Hepatocyte (in vitro differentiated cells): ENCODE data around the gene NPIPB6. TPM values are rescaled to one million over a fixed set of nuclear protein-coding genes. Genes with fewer than 3 reads are reported as not detected.

Source experiments
- DNase-seq: peaks from one replicate; pipeline ENCODE4 v3.0.0-alpha.2; 2016; ENCODE audit warnings: low spot score
- H2AFZ ChIP-seq: fragments of 200-600 bp; sonication (generic); 2 replicates; pipeline ENCODE4 v1.6.0; 2016; ENCODE audit warnings: antibody characterized with exemption, mild to moderate bottlenecking
- H3K27ac ChIP-seq: fragments of 200-600 bp; sonication (generic); 2 replicates; pipeline ENCODE4 v1.5.1; 2016; ENCODE audit warnings: mild to moderate bottlenecking
- H3K27me3 ChIP-seq: fragments of 200-600 bp; sonication (generic); 2 replicates; pipeline ENCODE4 v1.6.1; 2016
- H3K36me3 ChIP-seq: fragments of 200-600 bp; sonication (generic); replicated peaks from 2 replicates; pipeline ENCODE4 v1.5.1; 2016; ENCODE audit warnings: low read depth; ENCODE audit not compliant: insufficient read depth
- H3K4me1 ChIP-seq: fragments of 200-600 bp; sonication (generic); 2 replicates; pipeline ENCODE4 v1.5.1; 2016; ENCODE audit warnings: mild to moderate bottlenecking, moderate library complexity; ENCODE audit not compliant: insufficient read depth
- H3K4me2 ChIP-seq: fragments of 200-600 bp; sonication (generic); 2 replicates; pipeline ENCODE4 v1.6.0; 2016
- H3K4me3 ChIP-seq: fragments of 200-600 bp; sonication (generic); 2 replicates; pipeline ENCODE4 v1.5.1; 2016; ENCODE audit warnings: mild to moderate bottlenecking
- H3K79me2 ChIP-seq: fragments of 200-600 bp; sonication (generic); 2 replicates; pipeline ENCODE4 v1.6.0; 2017; ENCODE audit warnings: mild to moderate bottlenecking
- H3K9me2 ChIP-seq: fragments of 200-600 bp; sonication (generic); replicated peaks from 2 replicates; pipeline ENCODE4 v1.6.0; 2017; ENCODE audit warnings: mild to moderate bottlenecking; ENCODE audit not compliant: insufficient read depth
- H3K9me3 ChIP-seq: fragments of 200-600 bp; sonication (generic); 2 replicates; pipeline ENCODE4 v1.5.1; 2016; ENCODE audit warnings: low read depth, mild to moderate bottlenecking
- H4K20me1 ChIP-seq: fragments of 200-600 bp; sonication (generic); 2 replicates; pipeline ENCODE4 v1.6.0; 2016; ENCODE audit warnings: mild to moderate bottlenecking; ENCODE audit not compliant: insufficient read depth, poor library complexity, severe bottlenecking
- EZH2 ChIP-seq: fragments of 200-600 bp; sonication (generic); IDR thresholded peaks from 2 replicates; pipeline ENCODE4 v1.6.1; 2016; ENCODE audit warnings: antibody characterized with exemption, mild to moderate bottlenecking, borderline replicate concordance
- EZH2phosphoT487 ChIP-seq: fragments of 200-600 bp; sonication (generic); IDR thresholded peaks from one replicate; pipeline ENCODE4 v1.6.1; 2018; ENCODE audit warnings: antibody characterized with exemption, mild to moderate bottlenecking, low read depth, moderate library complexity; ENCODE audit not compliant: unreplicated experiment, severe bottlenecking
- WGBS: methylation state at CpG from one replicate; pipeline ENCODE4 v1.1.6; 2016; ENCODE audit warnings: low lambda C conversion rate; ENCODE audit errors: missing lambda C conversion rate; 5-methylcytosine and 5-hydroxymethylcytosine counted together
- polyA plus RNA-seq: library from polyadenylated mRNA; unstranded; fragments of >200 nt; fragmentation: Nextera tagmentation; extraction: Ambion mirVana; gene quantifications from 2 replicates; pipeline ENCODE4 v1.2.1, GENCODE V29; 2016
- total RNA-seq: library from RNA; depleted of rRNA; stranded (reverse); fragments of >200 nt; gene quantifications from 2 replicates; pipeline ENCODE4 v1.2.3, GENCODE V29; 2014
- TF ChIP-seq, protein P1 (sequence below): fragments of 200-600 bp; sonication (generic); IDR thresholded peaks from 2 replicates; pipeline ENCODE4 v1.5.1; 2016; ENCODE audit warnings: antibody characterized with exemption, mild to moderate bottlenecking; ENCODE audit not compliant: poor library complexity

Gene NPIPB6
- total and polyA plus RNA-seq, 2 experiments from 2014 or later: 1.9 to 2.0 TPM

GRCh38 chr16:28321700-28322411 is 41.5 kb downstream of the NPIPB6 start:
- peak; percentile 46 for DNase-seq
- H2AFZ ChIP-seq: no peak overlapping the region
- no peaks in the 10 kb centered on the region for H3K9me3 ChIP-seq
- H3K4me3 ChIP-seq: no peak overlapping the region
- TF ChIP-seq EZH2phosphoT487: no peak
- TF ChIP-seq, protein P1, sequence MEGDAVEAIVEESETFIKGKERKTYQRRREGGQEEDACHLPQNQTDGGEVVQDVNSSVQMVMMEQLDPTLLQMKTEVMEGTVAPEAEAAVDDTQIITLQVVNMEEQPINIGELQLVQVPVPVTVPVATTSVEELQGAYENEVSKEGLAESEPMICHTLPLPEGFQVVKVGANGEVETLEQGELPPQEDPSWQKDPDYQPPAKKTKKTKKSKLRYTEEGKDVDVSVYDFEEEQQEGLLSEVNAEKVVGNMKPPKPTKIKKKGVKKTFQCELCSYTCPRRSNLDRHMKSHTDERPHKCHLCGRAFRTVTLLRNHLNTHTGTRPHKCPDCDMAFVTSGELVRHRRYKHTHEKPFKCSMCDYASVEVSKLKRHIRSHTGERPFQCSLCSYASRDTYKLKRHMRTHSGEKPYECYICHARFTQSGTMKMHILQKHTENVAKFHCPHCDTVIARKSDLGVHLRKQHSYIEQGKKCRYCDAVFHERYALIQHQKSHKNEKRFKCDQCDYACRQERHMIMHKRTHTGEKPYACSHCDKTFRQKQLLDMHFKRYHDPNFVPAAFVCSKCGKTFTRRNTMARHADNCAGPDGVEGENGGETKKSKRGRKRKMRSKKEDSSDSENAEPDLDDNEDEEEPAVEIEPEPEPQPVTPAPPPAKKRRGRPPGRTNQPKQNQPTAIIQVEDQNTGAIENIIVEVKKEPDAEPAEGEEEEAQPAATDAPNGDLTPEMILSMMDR: peak; percentile 65
- H3K27me3 ChIP-seq: no peaks in the 10 kb centered on the region
- no peaks in the 10 kb centered on the region for H3K9me2 ChIP-seq
- no peaks in the 10 kb centered on the region for H3K79me2 ChIP-seq
- 81% methylated on average over 19 of the region's 20 CpGs for WGBS
- no peaks in the 10 kb centered on the region for H4K20me1 ChIP-seq
- peaks cover 4% of the 10 kb centered on the region for H3K4me1 ChIP-seq
- no peak overlapping the region for H3K27ac ChIP-seq
- no peak overlapping the region for H3K4me2 ChIP-seq
- no peaks in the 10 kb centered on the region for H3K36me3 ChIP-seq

GRCh38 chr16:28320741-28321140 is 42.6 kb downstream of the NPIPB6 start:
- WGBS: over 99% methylated on average over 31 of the region's 49 CpGs
- H4K20me1 ChIP-seq: no peaks in the 10 kb centered on the region
- no peak overlapping the region for H3K4me3 ChIP-seq
- no peaks in the 10 kb centered on the region for H3K36me3 ChIP-seq
- no peaks in the 10 kb centered on the region for H3K9me3 ChIP-seq
- no peak overlapping the region for H3K27ac ChIP-seq
- peaks cover 4% of the 10 kb centered on the region for H3K4me1 ChIP-seq
- no peaks in the 10 kb centered on the region for H3K27me3 ChIP-seq
- DNase-seq: no peak
- no peak overlapping the region for H2AFZ ChIP-seq
- H3K79me2 ChIP-seq: no peaks in the 10 kb centered on the region
- H3K9me2 ChIP-seq: no peaks in the 10 kb centered on the region
- H3K4me2 ChIP-seq: no peak overlapping the region
- TF ChIP-seq EZH2: no peak
- TF ChIP-seq, protein P1: no peak
- no peak for TF ChIP-seq EZH2phosphoT487

- Histone ChIP-seq H3K4me3 (no peak overlapping the region), H3K27me3 (no peaks in the 10 kb centered on the region), H4K20me1 (no peaks in the 10 kb centered on the region), H3K36me3 (no peaks in the 10 kb centered on the region), H3K9me2 (no peaks in the 10 kb centered on the region), H3K4me2 (no peak overlapping the region), H3K79me2 (no peaks in the 10 kb centered on the region), H3K9me3 (no peaks in the 10 kb centered on the region), H3K4me1 (peaks cover 4% of the 10 kb centered on the region), H3K27ac (no peak overlapping the region), H2AFZ (no peak overlapping the region)
- 98% methylated on average over 39 of the region's 73 CpGs for WGBS
- DNase-seq: no peak
- TF ChIP-seq EZH2phosphoT487: no peak
- TF ChIP-seq EZH2: no peak
- TF ChIP-seq, protein P1: no peak
Measured at GRCh38 chr16:28320023-28320561, 43.2 kb downstream of the NPIPB6 start.
